Stomach (tissue), 9 donors: ENCODE measurements around the gene TSC1. TPM values are rescaled to one million over a fixed set of nuclear protein-coding genes. Genes with fewer than 3 reads are reported as not detected.

Source experiments
- DNase-seq, 2 donors: peaks; one replicate each; pipeline versions ENCODE4 v3.0.0 to v3.0.0-alpha.2; 2013 to 2019
- H3K27ac ChIP-seq, 5 donors: fragments of 200-600 bp in 4 of 5; sonication (generic) in 4 of 5; one replicate each; pipeline ENCODE4 v1.5.1; 2013 to 2019; ENCODE audit warnings: mild to moderate bottlenecking in 1 of 5, moderate library complexity in 1 of 5
- H3K27me3 ChIP-seq, 3 donors: fragments of 200-600 bp; sonication (generic); one replicate each; pipeline ENCODE4 v1.5.1; 2017 to 2019; ENCODE audit warnings: mixed run types in 1 of 3
- H3K36me3 ChIP-seq, 4 donors: fragments of 200-600 bp; sonication (generic); 1 replicate in 3 of 4; 2 replicates in 1 of 4; pipeline ENCODE4 v1.5.1; 2016 to 2019
- H3K4me1 ChIP-seq, 4 donors: fragments of 200-600 bp; sonication (generic); one replicate each; pipeline ENCODE4 v1.5.1; 2016 to 2019
- H3K4me3 ChIP-seq, 4 donors: fragments of 200-600 bp; sonication (generic) in 3 of 4; one replicate each; pipeline ENCODE4 v1.5.1; 2016 to 2019; ENCODE audit warnings: mild to moderate bottlenecking in 1 of 4
- H3K9me3 ChIP-seq, 4 donors: fragments of 200-600 bp; sonication (generic); one replicate each; pipeline ENCODE4 v1.5.1; 2016 to 2019
- CTCF ChIP-seq, 7 experiments: fragments of 450-650 bp in 4 of 7; fragments of 200-600 bp in 3 of 7; sonication (generic) in 3 of 7; IDR thresholded peaks; one replicate each; pipeline ENCODE4 v1.5.1; 2016 to 2019; ENCODE audit warnings: antibody characterized with exemption in 7 of 7, control low read depth in 2 of 7, mild to moderate bottlenecking in 1 of 7
- EP300 ChIP-seq: sonication (generic); formaldehyde crosslinking; IDR thresholded peaks from one replicate; pipeline ENCODE4 v1.6.1; 2017; ENCODE audit warnings: antibody characterized with exemption
- POLR2A ChIP-seq, 4 donors: fragments of 450-650 bp; IDR thresholded peaks; one replicate each; pipeline ENCODE4 v1.6.1; 2016; ENCODE audit warnings: antibody characterized with exemption in 4 of 4, control low read depth in 2 of 4, mild to moderate bottlenecking in 1 of 4, moderate library complexity in 1 of 4
- POLR2AphosphoS5 ChIP-seq, 3 donors: sonication (generic); formaldehyde crosslinking; IDR thresholded peaks; one replicate each; pipeline ENCODE4 v1.6.1; 2016; ENCODE audit warnings: antibody characterized with exemption in 3 of 3
- WGBS, 5 donors: extraction: QIAGEN DNeasy Blood & Tissue Kit in 3 of 5; methylation state at CpG; one replicate each; pipeline versions ENCODE4 v1.1.5 to v1.1.7; 2013 to 2018; 5-methylcytosine and 5-hydroxymethylcytosine counted together
- intact Hi-C: fragments of 100-400 bp; cut with DNase I; formaldehyde crosslinking; loops from one replicate; pipeline ENCODE4 v1.15.1; 2023; ENCODE audit warnings: low total_unique reads
- polyA plus RNA-seq, 3 donors: library from polyadenylated mRNA; stranded (reverse); fragments of 200-250 nt; gene quantifications; one replicate each; pipeline ENCODE4 v1.2.3, GENCODE V29; 2013
- total RNA-seq, 5 donors: library from RNA; depleted of rRNA; stranded (reverse); fragments of >200 nt; gene quantifications; one replicate each; pipeline versions ENCODE4 v1.1.0 to v1.2.3, GENCODE V29; 2014 to 2016
- donor health status: healthy with polysubstance abuse.
- donor health status: Bipolar disorder and iron deficiency.
- donor health status: healthy.

The TSC1 gene
- total and polyA plus RNA-seq, 8 donors, result 6.7 to 120 (median 32.8) TPM

DNA sequence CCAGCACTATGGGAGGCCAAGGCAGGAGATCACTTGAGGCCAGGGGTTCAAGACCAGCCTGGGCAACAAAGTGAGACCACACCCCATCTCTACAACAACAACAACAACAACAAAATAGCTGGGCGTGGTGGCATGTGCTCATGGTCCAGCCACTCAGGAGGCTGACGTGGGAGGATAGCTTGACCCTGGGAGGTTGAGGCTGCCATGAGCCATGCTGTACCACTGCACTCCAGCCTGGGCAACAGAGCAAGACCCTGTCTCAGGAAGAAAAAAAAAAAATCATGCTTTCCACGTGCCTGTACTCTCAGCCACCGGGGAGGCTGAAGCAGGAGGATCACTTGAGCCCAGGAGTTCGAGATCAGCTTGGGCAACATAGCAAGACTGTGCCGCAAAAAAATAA is 29.5 kb downstream of the TSC1 start:
- Histone ChIP-seq H3K27ac (no peak overlapping the region), H3K27me3 (no peaks in the 10 kb centered on the region), H3K36me3 (peaks cover 41 to 98% (median 94%) of the 10 kb centered on the region in 4 donors), H3K4me3 (no peak overlapping the region), H3K4me1 (no peaks in the 10 kb centered on the region), H3K9me3 (no peaks in the 10 kb centered on the region)
- 91 to 97% (median 96%) methylated on average over 6 of the region's 6 CpGs for WGBS, 5 donors
- no peak for TF ChIP-seq POLR2AphosphoS5 (IDR thresholded peaks at IDR 0.05)
- no peak for TF ChIP-seq EP300
- TF ChIP-seq CTCF (IDR thresholded peaks at IDR 0.05), result no peak
- TF ChIP-seq POLR2A (IDR thresholded peaks at IDR 0.05), result no peak
- intact Hi-C loops, result no loop called here
- DNase-seq, result no peak

DNA sequence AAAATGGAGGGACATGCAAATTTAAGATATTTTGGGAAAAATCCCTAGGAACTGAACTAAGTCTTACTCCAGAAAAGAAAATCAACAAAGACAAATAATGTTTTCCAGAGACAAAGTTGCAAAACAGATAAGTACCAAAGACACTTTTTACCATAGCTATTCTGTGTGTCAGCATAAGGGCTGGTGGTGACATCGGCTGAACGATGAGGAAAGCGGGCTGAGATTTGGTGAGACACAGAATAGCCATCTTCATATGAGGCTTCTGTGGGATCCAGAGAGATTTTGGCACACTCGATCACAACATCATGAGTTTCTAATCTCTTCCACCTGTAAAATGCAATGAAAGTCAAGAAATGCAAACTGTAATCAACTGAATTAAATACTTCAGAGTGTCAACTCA is 32.3 kb downstream of the TSC1 start:
- intact Hi-C loops, result no loop called here
- no peak overlapping the region for H3K4me3 ChIP-seq
- peaks cover 36 to 98% (median 94%) of the 10 kb centered on the region in 4 donors for H3K36me3 ChIP-seq
- DNase-seq, result no peak
- WGBS, 5 donors, result 78 to 88% (median 83%) methylated on average over 4 of the region's 4 CpGs
- H3K4me1 ChIP-seq, result no peaks in the 10 kb centered on the region
- no peak overlapping the region for H3K27ac ChIP-seq
- H3K9me3 ChIP-seq, result no peaks in the 10 kb centered on the region
- H3K27me3 ChIP-seq, result no peaks in the 10 kb centered on the region
- TF ChIP-seq POLR2AphosphoS5 (IDR thresholded peaks at IDR 0.05), result no peak
- no peak for TF ChIP-seq EP300
- TF ChIP-seq CTCF (IDR thresholded peaks at IDR 0.05), result no peak
- TF ChIP-seq POLR2A (IDR thresholded peaks at IDR 0.05), result no peak

GRCh38 chr9:132910376-132910775 is 34.0 kb downstream of the TSC1 start:
- no peak for DNase-seq
- H3K4me3 ChIP-seq, result no peak overlapping the region
- peaks cover 42 to 98% (median 94%) of the 10 kb centered on the region in 4 donors for H3K36me3 ChIP-seq
- no peaks in the 10 kb centered on the region for H3K4me1 ChIP-seq
- H3K27ac ChIP-seq, result no peak overlapping the region
- TF ChIP-seq CTCF (IDR thresholded peaks at IDR 0.05), result no peak
- TF ChIP-seq POLR2A (IDR thresholded peaks at IDR 0.05), result no peak
- no peak for TF ChIP-seq EP300
- no peak for TF ChIP-seq POLR2AphosphoS5 (IDR thresholded peaks at IDR 0.05)
- 92 to 94% (median 94%) methylated on average over 6 of the region's 6 CpGs for WGBS, 5 donors
- no peaks in the 10 kb centered on the region for H3K27me3 ChIP-seq
- no peaks in the 10 kb centered on the region for H3K9me3 ChIP-seq
- intact Hi-C loops, result no loop called here

GRCh38 chr9:132909311-132909710 is 35.1 kb downstream of the TSC1 start:
- TF ChIP-seq POLR2AphosphoS5 (IDR thresholded peaks at IDR 0.05) (no peak), POLR2A (IDR thresholded peaks at IDR 0.05) (no peak), EP300 (no peak), CTCF (IDR thresholded peaks at IDR 0.05) (no peak)
- intact Hi-C loops, result no loop called here
- 79 to 84% (median 82%) methylated on average over 2 of the region's 2 CpGs for WGBS, 5 donors

More at GRCh38 chr9:132909311-132909710, 35.1 kb downstream of the TSC1 start:
- Histone ChIP-seq H3K27ac (no peak overlapping the region), H3K36me3 (peaks cover 44 to 98% (median 94%) of the 10 kb centered on the region in 4 donors), H3K9me3 (no peaks in the 10 kb centered on the region), H3K4me1 (no peaks in the 10 kb centered on the region), H3K4me3 (no peak overlapping the region), H3K27me3 (no peaks in the 10 kb centered on the region)
- DNase-seq, result no peak
